ENCODE measurements around the gene MT3.

Gene MT3

GRCh38 chr16:56610017-56610608, 20.8 kb downstream of the MT3 start:
- Histone ChIP-seq H3K9ac (ENCODE audit: low read length) (peak overlapping the region; percentile 29), H3K4me1 (ENCODE audit: control insufficient read depth, insufficient read depth, low read length) (peaks cover 36% of the 10 kb centered on the region), H3K4me3 (ENCODE audit: low read depth, low read length) (peak overlapping the region; percentile 17; the same call in 1 of the 2 replicates), H3K27me3 (ENCODE audit: control insufficient read depth, insufficient read depth, low read length) (peaks cover 59% of the 10 kb centered on the region), H3K27ac (ENCODE audit: low read depth, low read length) (no peak overlapping the region), H3K36me3 (ENCODE audit: control insufficient read depth, insufficient read depth, low read length) (no peaks in the 10 kb centered on the region), H3K9me3 (ENCODE audit: control insufficient read depth, insufficient read depth, low read depth, low read length) (no peaks in the 10 kb centered on the region)

GRCh38 chr16:56610609-56611111, 21.3 kb downstream of the MT3 start:
- H3K27ac ChIP-seq (ENCODE audit: low read depth, low read length), result no peak overlapping the region
- no peaks in the 10 kb centered on the region for H3K9me3 ChIP-seq (ENCODE audit: control insufficient read depth, insufficient read depth, low read depth, low read length)
- peaks cover 63% of the 10 kb centered on the region for H3K27me3 ChIP-seq (ENCODE audit: control insufficient read depth, insufficient read depth, low read length)
- H3K9ac ChIP-seq (ENCODE audit: low read length), result no peak overlapping the region
- no peaks in the 10 kb centered on the region for H3K36me3 ChIP-seq (ENCODE audit: control insufficient read depth, insufficient read depth, low read length)
- no peak overlapping the region for H3K4me3 ChIP-seq (ENCODE audit: low read depth, low read length)
- peaks cover 36% of the 10 kb centered on the region for H3K4me1 ChIP-seq (ENCODE audit: control insufficient read depth, insufficient read depth, low read length)

GRCh38 chr16:56611281-56611833, 22.0 kb downstream of the MT3 start:
- Histone ChIP-seq H3K9ac (ENCODE audit: low read length) (no peak overlapping the region), H3K36me3 (ENCODE audit: control insufficient read depth, insufficient read depth, low read length) (no peaks in the 10 kb centered on the region), H3K27me3 (ENCODE audit: control insufficient read depth, insufficient read depth, low read length) (peaks cover 67% of the 10 kb centered on the region), H3K9me3 (ENCODE audit: control insufficient read depth, insufficient read depth, low read depth, low read length) (no peaks in the 10 kb centered on the region), H3K4me1 (ENCODE audit: control insufficient read depth, insufficient read depth, low read length) (peaks cover 36% of the 10 kb centered on the region), H3K4me3 (ENCODE audit: low read depth, low read length) (no peak overlapping the region), H3K27ac (ENCODE audit: low read depth, low read length) (no peak overlapping the region)

- Histone ChIP-seq H3K9me3 (ENCODE audit: control insufficient read depth, insufficient read depth, low read depth, low read length) (no peaks in the 10 kb centered on the region), H3K36me3 (ENCODE audit: control insufficient read depth, insufficient read depth, low read length) (no peaks in the 10 kb centered on the region), H3K27me3 (ENCODE audit: control insufficient read depth, insufficient read depth, low read length) (peaks cover 76% of the 10 kb centered on the region), H3K27ac (ENCODE audit: low read depth, low read length) (no peak overlapping the region), H3K4me1 (ENCODE audit: control insufficient read depth, insufficient read depth, low read length) (peaks cover 34% of the 10 kb centered on the region), H3K4me3 (ENCODE audit: low read depth, low read length) (no peak overlapping the region), H3K9ac (ENCODE audit: low read length) (no peak overlapping the region)
Observed at GRCh38 chr16:56613706-56614105, 24.4 kb downstream of the MT3 start.

- no peak overlapping the region for H3K4me3 ChIP-seq (ENCODE audit: low read depth, low read length)
- H3K27ac ChIP-seq (ENCODE audit: low read depth, low read length), result no peak overlapping the region
- H3K36me3 ChIP-seq (ENCODE audit: control insufficient read depth, insufficient read depth, low read length), result no peaks in the 10 kb centered on the region
- H3K9me3 ChIP-seq (ENCODE audit: control insufficient read depth, insufficient read depth, low read depth, low read length), result no peaks in the 10 kb centered on the region
- no peak overlapping the region for H3K9ac ChIP-seq (ENCODE audit: low read length)
- peaks cover 76% of the 10 kb centered on the region for H3K27me3 ChIP-seq (ENCODE audit: control insufficient read depth, insufficient read depth, low read length)
- peaks cover 25% of the 10 kb centered on the region for H3K4me1 ChIP-seq (ENCODE audit: control insufficient read depth, insufficient read depth, low read length)
Observed at GRCh38 chr16:56614549-56614991, 25.2 kb downstream of the MT3 start.

- no peak overlapping the region for H3K27ac ChIP-seq (ENCODE audit: low read depth, low read length)
- H3K9me3 ChIP-seq (ENCODE audit: control insufficient read depth, insufficient read depth, low read depth, low read length), result no peaks in the 10 kb centered on the region
- peaks cover 75% of the 10 kb centered on the region for H3K27me3 ChIP-seq (ENCODE audit: control insufficient read depth, insufficient read depth, low read length)
- no peak overlapping the region for H3K9ac ChIP-seq (ENCODE audit: low read length)
- H3K4me3 ChIP-seq (ENCODE audit: low read depth, low read length), result no peak overlapping the region
- H3K36me3 ChIP-seq (ENCODE audit: control insufficient read depth, insufficient read depth, low read length), result no peaks in the 10 kb centered on the region
- H3K4me1 ChIP-seq (ENCODE audit: control insufficient read depth, insufficient read depth, low read length), result peaks cover 17% of the 10 kb centered on the region
Observed at GRCh38 chr16:56615353-56615752, 26.0 kb downstream of the MT3 start.

GRCh38 chr16:56616608-56617211, 27.4 kb downstream of the MT3 start:
- Histone ChIP-seq H3K36me3 (ENCODE audit: control insufficient read depth, insufficient read depth, low read length) (no peaks in the 10 kb centered on the region), H3K9me3 (ENCODE audit: control insufficient read depth, insufficient read depth, low read depth, low read length) (no peaks in the 10 kb centered on the region), H3K27me3 (ENCODE audit: control insufficient read depth, insufficient read depth, low read length) (peaks cover 65% of the 10 kb centered on the region), H3K9ac (ENCODE audit: low read length) (peak overlapping the region; percentile 53), H3K27ac (ENCODE audit: low read depth, low read length) (no peak overlapping the region), H3K4me3 (ENCODE audit: low read depth, low read length) (peak overlapping the region; percentile 73), H3K4me1 (ENCODE audit: control insufficient read depth, insufficient read depth, low read length) (peaks cover 22% of the 10 kb centered on the region)

- Histone ChIP-seq H3K4me3 (ENCODE audit: low read depth, low read length) (peak overlapping the region; percentile 73), H3K9ac (ENCODE audit: low read length) (peak overlapping the region; percentile 53), H3K4me1 (ENCODE audit: control insufficient read depth, insufficient read depth, low read length) (peaks cover 27% of the 10 kb centered on the region), H3K27me3 (ENCODE audit: control insufficient read depth, insufficient read depth, low read length) (peaks cover 64% of the 10 kb centered on the region), H3K36me3 (ENCODE audit: control insufficient read depth, insufficient read depth, low read length) (no peaks in the 10 kb centered on the region), H3K9me3 (ENCODE audit: control insufficient read depth, insufficient read depth, low read depth, low read length) (no peaks in the 10 kb centered on the region), H3K27ac (ENCODE audit: low read depth, low read length) (no peak overlapping the region)
Observed at GRCh38 chr16:56617212-56618085, 28.1 kb downstream of the MT3 start.

GRCh38 chr16:56618138-56618537, 28.8 kb downstream of the MT3 start:
- Histone ChIP-seq H3K36me3 (ENCODE audit: control insufficient read depth, insufficient read depth, low read length) (no peaks in the 10 kb centered on the region), H3K9ac (ENCODE audit: low read length) (no peak overlapping the region), H3K4me1 (ENCODE audit: control insufficient read depth, insufficient read depth, low read length) (peaks cover 28% of the 10 kb centered on the region), H3K9me3 (ENCODE audit: control insufficient read depth, insufficient read depth, low read depth, low read length) (peaks cover 1% of the 10 kb centered on the region; the same call in 1 of the 2 replicates), H3K27ac (ENCODE audit: low read depth, low read length) (no peak overlapping the region), H3K4me3 (ENCODE audit: low read depth, low read length) (no peak overlapping the region), H3K27me3 (ENCODE audit: control insufficient read depth, insufficient read depth, low read length) (peaks cover 71% of the 10 kb centered on the region)

- H3K4me1 ChIP-seq (ENCODE audit: control insufficient read depth, insufficient read depth, low read length), result peaks cover 31% of the 10 kb centered on the region
- H3K9me3 ChIP-seq (ENCODE audit: control insufficient read depth, insufficient read depth, low read depth, low read length), result peaks cover 4% of the 10 kb centered on the region; the same call in 1 of the 2 replicates
- no peak overlapping the region for H3K9ac ChIP-seq (ENCODE audit: low read length)
- H3K4me3 ChIP-seq (ENCODE audit: low read depth, low read length), result no peak overlapping the region
- H3K27me3 ChIP-seq (ENCODE audit: control insufficient read depth, insufficient read depth, low read length), result peaks cover 76% of the 10 kb centered on the region
- H3K27ac ChIP-seq (ENCODE audit: low read depth, low read length), result no peak overlapping the region
- H3K36me3 ChIP-seq (ENCODE audit: control insufficient read depth, insufficient read depth, low read length), result no peaks in the 10 kb centered on the region
Observed at GRCh38 chr16:56620339-56620897, 31.1 kb downstream of the MT3 start.
